HG03342 (cell line): Measurements from ENCODE around the gene GHRH.

ENCODE experiments used
- ATAC-seq: cut with Tn5 transposase; IDR thresholded peaks from one replicate; pipeline ENCODE4 v1.9.1; 2021; ENCODE audit warnings: mild to moderate bottlenecking, moderate library complexity; ENCODE audit not compliant: unreplicated experiment

The GHRH gene

GRCh38 chr20:37291724-37292126 lies 30.1 kb upstream of the GHRH start:
- no peak for ATAC-seq

DNA sequence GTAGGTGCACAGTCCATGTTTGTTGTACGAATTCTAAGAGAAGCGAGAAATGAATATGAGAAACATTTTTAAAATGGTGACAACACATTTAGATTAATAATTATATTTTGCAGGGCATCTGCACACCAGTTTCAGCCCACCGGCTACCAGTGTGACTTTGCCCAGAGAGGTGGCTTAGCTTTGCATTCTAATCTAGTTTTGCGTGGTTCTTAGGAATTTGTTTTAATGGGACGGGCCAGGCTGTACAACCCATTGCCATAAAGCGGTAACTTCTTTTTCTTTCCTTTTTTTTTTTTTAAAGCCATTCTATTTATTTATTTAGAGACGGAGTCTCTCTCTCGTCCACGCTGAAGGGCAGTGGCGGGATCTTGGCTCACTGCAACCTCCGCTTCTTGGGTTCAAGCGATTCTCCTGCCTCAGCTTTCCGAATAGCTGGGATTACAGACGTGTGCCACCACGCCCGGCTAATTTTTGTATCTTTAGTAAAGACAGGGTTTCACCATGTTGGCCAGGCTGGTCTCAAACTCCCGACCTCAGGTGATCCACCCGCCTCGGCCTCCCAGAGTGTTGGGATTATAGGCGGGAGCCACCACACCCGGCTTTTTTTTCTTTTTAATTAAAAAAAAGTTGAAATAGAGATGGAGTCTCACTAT lies 28.7 kb upstream of the GHRH start:
- no peak for ATAC-seq

- ATAC-seq = no peak
These were observed 26.5 kb upstream of the GHRH start for GRCh38 chr20:37288091-37288490.

- ATAC-seq = no peak
These were observed 24.2 kb upstream of the GHRH start for GRCh38 chr20:37285664-37286374.

DNA sequence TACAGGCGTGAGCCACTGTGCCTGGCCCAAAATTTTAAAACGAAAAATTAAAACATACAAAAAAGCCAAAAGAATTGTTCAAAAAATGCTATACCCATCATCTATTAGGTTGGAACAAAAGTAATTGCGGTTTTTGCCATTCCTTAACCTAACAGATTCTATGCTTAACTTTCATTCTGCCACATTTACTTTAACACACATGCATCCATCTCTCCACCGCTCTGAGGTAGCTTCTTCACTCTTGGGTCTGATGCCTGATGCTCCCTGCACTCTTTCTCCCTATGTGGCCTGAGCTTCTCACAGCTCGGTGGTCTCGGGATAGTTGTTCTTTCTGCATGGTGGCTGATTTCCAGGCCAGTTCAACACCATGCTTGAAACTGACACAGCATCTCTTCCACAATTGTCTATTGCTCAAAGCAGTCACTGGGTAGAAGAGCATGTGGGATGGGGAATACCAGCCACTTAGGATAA lies 23.1 kb upstream of the GHRH start:
- no peak for ATAC-seq

GRCh38 chr20:37283530-37284195 lies 22.0 kb upstream of the GHRH start:
- ATAC-seq = no peak

DNA sequence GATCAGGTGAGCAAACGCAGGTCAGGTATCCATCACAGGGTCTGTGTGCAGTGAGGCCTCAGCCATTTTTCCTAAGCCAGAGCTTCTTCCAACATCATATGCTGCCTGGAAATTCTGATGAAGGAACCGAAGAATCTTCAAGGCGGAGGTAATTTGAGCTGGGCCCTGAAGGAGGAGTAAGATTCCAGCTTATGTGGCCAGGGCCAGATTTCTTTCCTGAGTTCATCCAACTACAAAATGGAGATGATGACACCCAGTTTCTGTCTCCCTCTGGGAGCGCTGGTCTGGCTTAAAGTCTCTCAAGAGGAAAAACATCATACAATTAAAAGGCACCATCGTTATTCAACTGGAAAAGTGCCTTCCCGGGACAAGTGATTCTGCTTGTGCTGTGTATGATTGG lies 20.9 kb upstream of the GHRH start:
- no peak for ATAC-seq

- no peak for ATAC-seq
These were observed 18.8 kb upstream of the GHRH start for GRCh38 chr20:37280403-37280802.

DNA sequence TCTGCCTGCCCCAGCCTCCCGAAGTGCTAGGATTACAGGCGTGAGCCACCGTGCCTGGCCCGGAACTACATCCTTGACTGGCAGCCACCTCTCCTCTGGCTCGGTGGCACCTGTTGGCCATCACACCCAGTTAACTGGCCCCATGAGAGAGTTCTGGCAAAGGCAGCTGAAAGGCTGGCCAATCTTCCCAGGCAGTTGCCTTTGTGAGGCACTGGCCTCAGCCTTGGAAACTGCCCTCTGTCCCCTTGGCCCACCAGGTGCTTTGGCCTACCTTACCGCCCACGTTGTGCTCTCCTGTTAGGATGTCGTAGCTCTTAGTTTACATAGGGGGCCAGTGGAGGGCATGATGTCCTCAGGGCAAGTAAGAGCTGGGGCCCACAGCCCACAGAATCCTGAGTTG lies 18.2 kb upstream of the GHRH start:
- ATAC-seq = no peak

GRCh38 chr20:37278966-37279590 lies 17.5 kb upstream of the GHRH start:
- no peak for ATAC-seq

- no peak for ATAC-seq
These were observed 15.6 kb upstream of the GHRH start for GRCh38 chr20:37277253-37277593.

DNA sequence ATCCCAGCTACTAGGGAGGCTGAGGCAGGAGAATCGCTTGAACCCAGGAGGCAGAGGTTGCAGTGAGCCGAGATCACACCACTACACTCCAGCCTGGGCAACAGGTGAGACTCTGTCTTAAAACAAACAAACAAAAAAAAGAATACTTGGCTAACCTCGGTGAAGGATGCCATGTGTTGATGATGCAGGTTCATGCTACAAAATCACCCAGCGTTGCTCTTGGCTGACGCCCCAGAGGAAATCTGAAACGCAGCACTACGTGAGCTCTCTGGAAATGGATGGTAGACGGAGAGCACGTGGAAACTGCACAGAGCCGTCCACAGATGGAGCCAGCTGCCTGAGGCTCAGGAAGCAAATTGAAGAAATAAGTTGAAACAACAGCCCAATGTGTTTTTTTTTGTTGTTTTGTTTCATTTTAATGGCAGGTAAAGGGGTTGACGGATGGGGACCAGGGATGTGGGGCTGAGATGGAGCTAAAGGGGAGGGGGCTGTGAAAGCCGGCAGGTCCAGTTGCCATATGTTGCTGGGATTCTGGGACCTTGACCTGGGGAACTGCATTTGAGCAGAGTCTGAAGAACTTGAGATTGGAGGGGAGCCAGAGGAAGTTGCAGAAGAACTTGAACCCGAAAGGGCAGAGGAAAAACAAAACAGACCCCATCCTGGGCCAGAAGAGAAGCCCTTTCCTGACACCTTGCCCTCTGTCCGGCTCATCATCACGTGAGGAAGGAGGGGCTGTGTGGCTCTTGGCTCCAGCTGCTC lies 15.1 kb upstream of the GHRH start:
- peak; percentile 52 for ATAC-seq

DNA sequence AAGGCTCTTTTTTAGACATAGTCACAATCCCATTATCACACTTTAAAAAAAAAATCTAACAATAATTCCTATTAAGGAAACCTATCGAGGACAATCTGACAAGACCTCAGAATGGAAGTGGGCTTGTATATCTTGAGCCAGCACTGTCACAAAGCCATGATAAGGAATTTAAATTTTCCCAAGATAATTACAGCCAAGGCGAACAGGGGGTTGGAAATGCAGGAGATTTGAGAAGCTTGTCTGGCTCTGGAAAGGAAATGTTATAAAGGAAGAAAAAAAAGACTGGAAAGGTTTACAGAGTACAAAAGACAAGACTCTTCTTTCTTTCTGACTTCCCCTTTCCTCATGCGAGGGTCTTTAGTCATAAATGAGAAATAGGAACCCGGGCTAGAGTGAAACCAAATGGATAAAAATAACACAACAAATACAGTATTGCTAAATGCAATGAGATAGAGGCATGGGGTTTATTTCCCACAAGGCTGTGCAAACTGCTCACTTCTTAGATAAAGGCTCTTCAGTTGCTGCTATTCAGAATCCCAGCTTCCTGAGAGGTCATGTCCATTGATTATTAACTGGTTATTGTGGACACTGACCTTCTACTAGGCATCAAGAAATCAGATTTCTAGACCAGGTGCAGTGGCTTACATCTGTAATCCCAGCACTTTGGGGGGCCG lies 13.4 kb upstream of the GHRH start:
- no peak for ATAC-seq

- no peak for ATAC-seq
These were observed 12.4 kb upstream of the GHRH start for GRCh38 chr20:37273988-37274387.

- no peak for ATAC-seq
These were observed 9.8 kb upstream of the GHRH start for GRCh38 chr20:37271421-37271768.

- ATAC-seq = peak; percentile 57
These were observed 9.2 kb upstream of the GHRH start for GRCh38 chr20:37270576-37271420.

- no peak for ATAC-seq
These were observed 6.2 kb upstream of the GHRH start for GRCh38 chr20:37267667-37268313.

DNA sequence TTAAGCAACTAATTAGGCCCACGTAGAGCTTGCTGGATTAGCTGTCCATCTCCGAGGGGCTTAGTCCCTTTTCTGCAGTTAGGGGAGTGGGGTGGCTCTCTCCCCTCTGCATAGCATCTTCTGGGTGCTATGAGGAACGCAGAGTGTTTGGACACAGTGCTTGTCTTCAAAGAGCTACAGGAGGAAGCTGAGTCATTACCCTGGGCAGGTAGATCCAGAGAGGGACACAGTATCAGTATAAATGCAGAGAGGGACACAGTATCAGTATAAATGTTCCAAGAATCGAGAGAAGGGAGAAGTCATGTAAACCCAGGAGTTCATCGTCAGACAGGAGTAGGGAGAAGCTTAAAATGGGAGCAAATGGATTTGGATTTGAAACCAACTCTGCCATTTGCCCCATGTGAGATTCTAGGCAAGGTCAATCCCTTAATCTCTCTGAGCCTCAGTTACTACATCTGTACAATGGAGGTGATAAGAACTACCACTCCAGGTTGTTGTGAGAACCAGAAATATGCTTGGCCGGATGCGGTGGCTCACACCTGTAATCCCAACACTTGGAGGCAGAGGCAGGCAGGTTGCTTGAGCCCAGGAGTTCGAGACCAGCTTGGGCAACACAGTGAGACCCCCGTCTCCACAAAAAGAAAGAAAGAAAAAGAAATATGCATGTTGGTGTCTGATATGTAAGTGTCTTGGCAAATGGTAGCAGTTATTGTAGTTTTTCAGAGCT lies 5.5 kb upstream of the GHRH start:
- no peak for ATAC-seq

GRCh38 chr20:37265152-37265551 lies 3.5 kb upstream of the GHRH start:
- no peak for ATAC-seq
